SK-N-SH treated with all-trans-retinoic acid at 6 μM for 48 hours (cell line): Measurements from ENCODE around the gene SNRK.

ENCODE experiments used
- ARNTL ChIP-seq: fragments of 450-650 bp; formaldehyde crosslinking; IDR thresholded peaks from 2 replicates; pipeline ENCODE4 v1.5.0; 2020; ENCODE audit warnings: low read depth, mild to moderate bottlenecking, moderate library complexity, borderline replicate concordance
- CSDC2 ChIP-seq: fragments of 250-450 bp; sonication (Bioruptor Pico); IDR thresholded peaks from 2 replicates; pipeline ENCODE4 v1.5.0; 2020; ENCODE audit warnings: mild to moderate bottlenecking, moderate library complexity
- ESRRG ChIP-seq: fragments of 250-450 bp; sonication (Bioruptor Pico); IDR thresholded peaks from 2 replicates; pipeline ENCODE4 v1.6.1; 2021; ENCODE audit warnings: mild to moderate bottlenecking
- GLIS3 ChIP-seq: fragments of 250-450 bp; sonication (Bioruptor Pico); IDR thresholded peaks from 2 replicates; pipeline ENCODE4 v1.5.0; 2020; ENCODE audit warnings: mild to moderate bottlenecking, moderate library complexity
- OSR1 ChIP-seq: fragments of 250-450 bp; sonication (Bioruptor Pico); IDR thresholded peaks from 2 replicates; pipeline ENCODE4 v1.8.0; 2022; ENCODE audit warnings: moderate library complexity, mild to moderate bottlenecking, inconsistent platforms
- PATZ1 ChIP-seq: fragments of 250-450 bp; sonication (Bioruptor Pico); IDR thresholded peaks from 2 replicates; pipeline ENCODE4 v1.8.0; 2020; ENCODE audit warnings: mild to moderate bottlenecking, moderate library complexity, borderline replicate concordance
- POU6F1 ChIP-seq: fragments of 250-450 bp; sonication (Bioruptor Pico); IDR thresholded peaks from 2 replicates; pipeline ENCODE4 v1.8.0; 2021; ENCODE audit warnings: low read depth, mild to moderate bottlenecking, moderate library complexity, borderline replicate concordance
- RARB ChIP-seq: fragments of 250-450 bp; sonication (Bioruptor Pico); IDR thresholded peaks from 2 replicates; pipeline ENCODE4 v1.8.0; 2021; ENCODE audit warnings: mild to moderate bottlenecking, moderate library complexity
- TOX ChIP-seq: fragments of 250-450 bp; sonication (Bioruptor Pico); IDR thresholded peaks from 2 replicates; pipeline ENCODE4 v1.8.0; 2021; ENCODE audit warnings: mild to moderate bottlenecking, moderate library complexity, borderline replicate concordance
- ZC3H10 ChIP-seq: fragments of 250-450 bp; sonication (Bioruptor Pico); IDR thresholded peaks from 2 replicates; pipeline ENCODE4 v1.5.1; 2021; ENCODE audit warnings: mild to moderate bottlenecking, moderate library complexity
- ZFP3 ChIP-seq: fragments of 250-450 bp; sonication (Bioruptor Pico); IDR thresholded peaks from 2 replicates; pipeline ENCODE4 v1.5.0; 2020; ENCODE audit warnings: mild to moderate bottlenecking, moderate library complexity
- ZFP30 ChIP-seq: fragments of 450-650 bp; formaldehyde crosslinking; IDR thresholded peaks from 2 replicates; pipeline ENCODE4 v1.5.0; 2022; ENCODE audit warnings: mild to moderate bottlenecking, moderate library complexity
- TF ChIP-seq, protein P1 (sequence below): fragments of 250-450 bp; sonication (Bioruptor Pico); IDR thresholded peaks from 2 replicates; pipeline ENCODE4 v1.5.0; 2020; ENCODE audit warnings: mild to moderate bottlenecking, moderate library complexity

DNA sequence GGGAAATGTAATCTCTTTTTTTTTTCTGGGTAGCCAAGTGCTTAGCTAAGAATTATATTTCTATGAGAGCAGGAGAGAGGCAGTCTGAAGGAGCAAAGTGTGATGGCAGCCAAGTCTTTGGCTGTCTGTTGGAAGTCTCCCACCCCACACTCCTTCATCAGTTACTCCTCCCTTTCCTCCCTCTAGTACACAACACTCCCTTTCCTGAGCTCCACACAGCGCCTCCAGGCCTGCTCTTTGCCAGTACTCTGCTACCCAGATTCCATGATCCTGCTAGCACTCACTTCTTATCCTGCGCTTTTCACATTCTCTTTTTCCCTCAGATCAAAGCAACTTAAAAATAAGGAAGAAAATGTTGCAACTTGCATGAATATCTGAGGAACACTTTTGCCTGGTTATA is 37.4 kb upstream of the SNRK start:
- TF ChIP-seq ZC3H10 (CRISPR knock-in tag): no peak
- no peak for TF ChIP-seq TOX (CRISPR knock-in tag)
- no peak for TF ChIP-seq GLIS3 (CRISPR knock-in tag)
- TF ChIP-seq PATZ1: no peak
- TF ChIP-seq ESRRG (CRISPR knock-in tag): no peak
- TF ChIP-seq CSDC2: no peak
- no peak for TF ChIP-seq ZFP3 (CRISPR knock-in tag)
- no peak for TF ChIP-seq POU6F1 (CRISPR knock-in tag)
- TF ChIP-seq, protein P1, sequence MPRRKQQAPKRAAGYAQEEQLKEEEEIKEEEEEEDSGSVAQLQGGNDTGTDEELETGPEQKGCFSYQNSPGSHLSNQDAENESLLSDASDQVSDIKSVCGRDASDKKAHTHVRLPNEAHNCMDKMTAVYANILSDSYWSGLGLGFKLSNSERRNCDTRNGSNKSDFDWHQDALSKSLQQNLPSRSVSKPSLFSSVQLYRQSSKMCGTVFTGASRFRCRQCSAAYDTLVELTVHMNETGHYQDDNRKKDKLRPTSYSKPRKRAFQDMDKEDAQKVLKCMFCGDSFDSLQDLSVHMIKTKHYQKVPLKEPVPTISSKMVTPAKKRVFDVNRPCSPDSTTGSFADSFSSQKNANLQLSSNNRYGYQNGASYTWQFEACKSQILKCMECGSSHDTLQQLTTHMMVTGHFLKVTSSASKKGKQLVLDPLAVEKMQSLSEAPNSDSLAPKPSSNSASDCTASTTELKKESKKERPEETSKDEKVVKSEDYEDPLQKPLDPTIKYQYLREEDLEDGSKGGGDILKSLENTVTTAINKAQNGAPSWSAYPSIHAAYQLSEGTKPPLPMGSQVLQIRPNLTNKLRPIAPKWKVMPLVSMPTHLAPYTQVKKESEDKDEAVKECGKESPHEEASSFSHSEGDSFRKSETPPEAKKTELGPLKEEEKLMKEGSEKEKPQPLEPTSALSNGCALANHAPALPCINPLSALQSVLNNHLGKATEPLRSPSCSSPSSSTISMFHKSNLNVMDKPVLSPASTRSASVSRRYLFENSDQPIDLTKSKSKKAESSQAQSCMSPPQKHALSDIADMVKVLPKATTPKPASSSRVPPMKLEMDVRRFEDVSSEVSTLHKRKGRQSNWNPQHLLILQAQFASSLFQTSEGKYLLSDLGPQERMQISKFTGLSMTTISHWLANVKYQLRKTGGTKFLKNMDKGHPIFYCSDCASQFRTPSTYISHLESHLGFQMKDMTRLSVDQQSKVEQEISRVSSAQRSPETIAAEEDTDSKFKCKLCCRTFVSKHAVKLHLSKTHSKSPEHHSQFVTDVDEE: no peak
- no peak for TF ChIP-seq ZFP30 (CRISPR knock-in tag)
- no peak for TF ChIP-seq ARNTL (CRISPR knock-in tag)
- TF ChIP-seq OSR1 (CRISPR knock-in tag): no peak
- no peak for TF ChIP-seq RARB
